Measurements from ENCODE around the gene CDC23.

GRCh38 chr5:138159666-138160065 is 53.5 kb downstream of the CDC23 start:
- TF ChIP-seq CTCF (IDR thresholded peaks at IDR 0.05; ENCODE audit: insufficient read depth, low read length, poor library complexity, severe bottlenecking) (no peak), EZH2phosphoT487 (conservative IDR thresholded peaks at IDR 0.05; ENCODE audit: low read length) (no peak)
